Panc1 (cell line): ENCODE results near the gene KCNE4. TPM values are rescaled to one million over a fixed set of nuclear protein-coding genes. Genes with fewer than 3 reads are reported as not detected.

Source experiments
- ATAC-seq: fragments of 200-7000 bp; cut with Tn5 transposase; 2 replicates; pipeline ENCODE4 v1.9.1; 2020; ENCODE audit warnings: mild to moderate bottlenecking, moderate library complexity
- BruUV-seq: library from RNA; stranded (reverse); fragments of 400-500 nt; replicated peaks from 2 replicates; lab custom pipeline; 2021; lab: Mats Ljungman, UMichigan
- CTCF ChIA-PET: fragments of 300-600 bp; sonication (Branson Sonifier 250); formaldehyde crosslinking; loops from one replicate; lab custom pipeline; 2022; ENCODE audit warnings: antibody characterized with exemption; lab: Charles Lee
- POLR2A ChIA-PET: fragments of 300-600 bp; sonication (Branson Sonifier 250); formaldehyde crosslinking; loops from one replicate; lab custom pipeline; 2022; ENCODE audit warnings: antibody characterized with exemption; lab: Charles Lee
- DNase-seq: peaks from one replicate; pipeline ENCODE4 v3.0.0-alpha.2; 2010; ENCODE audit warnings: low read depth, low spot score
- H3K27ac ChIP-seq: 2 replicates; pipeline ENCODE4 v1.5.1; 2011; ENCODE audit warnings: mild to moderate bottlenecking, low read length, inconsistent platforms
- H3K27me3 ChIP-seq: fragments of 200-500 bp; sonication (Bioruptor generic); 2 replicates; pipeline ENCODE4 v1.6.0; 2014; ENCODE audit warnings: low read length, inconsistent platforms; ENCODE audit not compliant: control insufficient read depth, insufficient read depth
- H3K36me3 ChIP-seq: fragments of 200-500 bp; sonication (Bioruptor generic); 2 replicates; pipeline ENCODE4 v1.5.1; 2014; ENCODE audit warnings: inconsistent platforms, mild to moderate bottlenecking, low read length, moderate library complexity; ENCODE audit not compliant: control insufficient read depth, insufficient read depth
- H3K4me1 ChIP-seq: 2 replicates; pipeline ENCODE4 v1.5.1; 2011; ENCODE audit warnings: inconsistent platforms, mild to moderate bottlenecking, low read length, moderate library complexity; ENCODE audit not compliant: control insufficient read depth, insufficient read depth
- H3K4me3 ChIP-seq, 2 experiments: 2 replicates each; pipeline ENCODE4 v1.5.1; 2011 to 2012; ENCODE audit warnings: low read depth in 2 of 2, low read length in 2 of 2, mild to moderate bottlenecking in 2 of 2, inconsistent platforms in 1 of 2, moderate library complexity in 1 of 2
- H3K9me3 ChIP-seq: fragments of 200-500 bp; sonication (Bioruptor generic); 2 replicates; pipeline ENCODE4 v1.5.1; 2014; ENCODE audit warnings: low read depth, mild to moderate bottlenecking, inconsistent platforms, low read length, moderate library complexity; ENCODE audit not compliant: control insufficient read depth, insufficient read depth
- CTCF ChIP-seq: fragments of 450-650 bp; IDR thresholded peaks from 2 replicates; pipeline ENCODE4 v1.5.1; 2017; ENCODE audit warnings: mild to moderate bottlenecking
- POLR2AphosphoS5 ChIP-seq: IDR thresholded peaks from 2 replicates; pipeline ENCODE4 v1.6.1; 2012; ENCODE audit warnings: mild to moderate bottlenecking, low read depth, low read length, moderate library complexity
- REST ChIP-seq, 2 experiments: IDR thresholded peaks; 2 replicates each; pipeline ENCODE4 v1.6.1; 2011 to 2012; ENCODE audit warnings: low read depth in 2 of 2, control low read depth in 1 of 2, low read length in 1 of 2, mild to moderate bottlenecking in 1 of 2, moderate library complexity in 1 of 2; ENCODE audit not compliant: insufficient read depth in 1 of 2
- SIN3A ChIP-seq: IDR thresholded peaks from 2 replicates; pipeline ENCODE4 v1.6.1; 2012; ENCODE audit warnings: low read depth, mild to moderate bottlenecking, low read length, moderate library complexity, borderline replicate concordance; ENCODE audit not compliant: insufficient read depth
- TCF7L2 ChIP-seq: IDR thresholded peaks from 2 replicates; pipeline ENCODE4 v1.6.1; 2011; ENCODE audit warnings: mild to moderate bottlenecking, low read depth, low read length, inconsistent platforms
- in situ Hi-C: cut with HindIII; loops from 2 replicates; pipeline ENCODE4 v1.10.0; 2016; ENCODE audit warnings: low sequenced_read_pairs, low pct_unique_long_range_greater_than_20kb
- intact Hi-C: fragments of 100-400 bp; cut with micrococcal nuclease; formaldehyde crosslinking; loops from one replicate; pipeline ENCODE4 v1.10.0; 2022; ENCODE audit not compliant: unreplicated experiment
- total RNA-seq: library from RNA; stranded (reverse); gene quantifications from one replicate; pipeline ENCODE4 v1.2.1, GENCODE V29; 2021; ENCODE audit not compliant: unreplicated experiment

Gene KCNE4
- total RNA-seq, 1 experiment from 2014 or later: 0.21 TPM

GRCh38 chr2:223095207-223095606 is 43.2 kb downstream of the KCNE4 start:
- Histone ChIP-seq H3K27me3 (no peaks in the 10 kb centered on the region), H3K9me3 (no peaks in the 10 kb centered on the region), H3K36me3 (no peaks in the 10 kb centered on the region), H3K27ac (no peak overlapping the region), H3K4me1 (no peaks in the 10 kb centered on the region), H3K4me3 (no peak overlapping the region)
- ATAC-seq: no peak
- no peak for DNase-seq
- intact Hi-C loops (no loop called here), in situ Hi-C loops (no loop called here)
- ChIA-PET POLR2A (no interaction called here), CTCF (no interaction called here)
- BruUV-seq: no TSS peak
- no peak for TF ChIP-seq CTCF
- TF ChIP-seq SIN3A: no peak
- TF ChIP-seq POLR2AphosphoS5: no peak
- TF ChIP-seq TCF7L2: no peak
- no peak for TF ChIP-seq REST (IDR thresholded peaks at IDR 0.05; ENCODE audit: insufficient read depth in 1 of 2, low read depth in 2 of 2, low read length in 1 of 2)

GRCh38 chr2:223096235-223096970 is 44.4 kb downstream of the KCNE4 start:
- in situ Hi-C loops: no loop called here
- BruUV-seq: no TSS peak
- Histone ChIP-seq H3K4me1 (no peaks in the 10 kb centered on the region), H3K9me3 (no peaks in the 10 kb centered on the region), H3K36me3 (no peaks in the 10 kb centered on the region), H3K4me3 (no peak overlapping the region), H3K27me3 (no peaks in the 10 kb centered on the region), H3K27ac (no peak overlapping the region)
- TF ChIP-seq CTCF (no peak), SIN3A (no peak), POLR2AphosphoS5 (no peak), REST (IDR thresholded peaks at IDR 0.05; ENCODE audit: insufficient read depth in 1 of 2, low read depth in 2 of 2, low read length in 1 of 2) (no peak), TCF7L2 (no peak)
- ChIA-PET POLR2A (no interaction called here), CTCF (no interaction called here)
- ATAC-seq (no peak), DNase-seq (no peak)
- intact Hi-C loops: no loop called here
